ENCODE data around the gene NPC1. TPM values are rescaled to one million over a fixed set of nuclear protein-coding genes. Genes with fewer than 3 reads are reported as not detected.

The NPC1 gene
- total and polyA plus RNA-seq, 2 donors (not counting 3 experiments of a cell fraction or from before 2014, with no cell fraction given): 40.6 to 45.2 TPM

DNA sequence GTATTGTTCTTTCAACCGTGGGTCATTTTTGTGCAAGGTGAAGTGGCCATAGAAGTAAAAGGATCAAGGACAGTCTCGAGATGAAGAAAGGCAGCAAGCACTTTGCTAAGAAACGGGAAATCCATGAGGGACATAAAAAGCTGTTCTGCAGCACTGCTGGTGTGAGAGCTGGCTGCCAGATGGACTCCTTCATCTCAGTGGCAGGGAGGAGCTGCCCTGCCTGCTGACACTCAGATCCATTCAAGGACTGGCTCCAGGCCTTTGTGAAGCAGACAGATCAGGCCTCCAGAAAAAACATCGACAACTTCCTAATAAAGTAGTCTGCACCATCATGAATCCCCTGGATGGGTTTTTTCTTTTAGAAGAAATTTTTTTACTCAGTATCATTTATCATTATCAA is 53.5 kb downstream of the NPC1 start:
- DNase-seq (ENCODE audit: low read depth, low spot score): no peak
- Histone ChIP-seq H3K27me3 (ENCODE audit: control insufficient read depth in 2 of 2, insufficient read depth in 2 of 2, low read length in 2 of 2) (no peaks in the 10 kb centered on the region), H3K36me3 (ENCODE audit: control insufficient read depth in 2 of 2, extremely low read depth in 1 of 2, insufficient read depth in 2 of 2, low read length in 2 of 2) (peaks cover 39 to 43% of the 10 kb centered on the region in 2 experiments), H4K20me1 (replicated peaks; ENCODE audit: control insufficient read depth, extremely low read depth, insufficient read depth, low read length) (no peaks in the 10 kb centered on the region), H3K4me2 (ENCODE audit: insufficient read depth, low read length) (no peak overlapping the region), H3K9me1 (replicated peaks; ENCODE audit: control insufficient read depth, extremely low read depth, insufficient read depth, low read length) (no peaks in the 10 kb centered on the region), H3K4me1 (ENCODE audit: control insufficient read depth, extremely low read depth, insufficient read depth, low read length) (peaks cover 8% of the 10 kb centered on the region), H3K9me3 (replicated peaks; ENCODE audit: control insufficient read depth, insufficient read depth, low read length) (no peaks in the 10 kb centered on the region), H3K79me2 (ENCODE audit: control insufficient read depth, insufficient read depth, low read length) (no peaks in the 10 kb centered on the region), H2AFZ (ENCODE audit: low read depth, low read length) (no peak overlapping the region), H3K27ac (ENCODE audit: insufficient read depth, low read depth, low read length) (no peak overlapping the region), H3K4me3 (replicated peaks in 1 of 3; ENCODE audit: insufficient read depth in 1 of 3, low read depth in 1 of 3, low read length in 3 of 3) (no peak overlapping the region), H3K9ac (replicated peaks; ENCODE audit: extremely low read depth, insufficient read depth, low read length) (no peak overlapping the region)
- ChIA-PET POLR2A (no interaction called here), CTCF (interaction anchor here (1.0 kb wide), 1 partner anchor 8 kb away, joined by 3 read pairs; no protein-coding TSS in a partner anchor)
- no TSS peak for BruUV-seq (replicated peaks)
- dilution Hi-C loops (cut with MboI; ENCODE audit: extremely low pct_ligation_motif_present, low sequenced_read_pairs) (no loop called here), intact Hi-C loops (cut with micrococcal nuclease) (no loop called here)
- TF ChIP-seq FOS (IDR thresholded peaks at IDR 0.05; ENCODE audit: borderline replicate concordance, insufficient read depth, low read length) (no peak), JUN (IDR thresholded peaks at IDR 0.05; ENCODE audit: borderline replicate concordance, insufficient read depth, insufficient read length, low read depth) (no peak), GATA2 (IDR thresholded peaks at IDR 0.05; ENCODE audit: insufficient read depth, insufficient read length, low read depth, low read length) (no peak), POLR2AphosphoS5 (IDR thresholded peaks at IDR 0.05; ENCODE audit: insufficient read depth, low read depth, low read length) (no peak), POLR2A (IDR thresholded peaks at IDR 0.05; ENCODE audit: low read depth, low read length) (no peak), EZH2 (IDR thresholded peaks at IDR 0.05; ENCODE audit: borderline replicate concordance, low read depth, low read length, severe bottlenecking) (no peak), MYC (IDR thresholded peaks at IDR 0.05; ENCODE audit: low read depth, low read length) (no peak)
- TF ChIP-seq, protein P1, sequence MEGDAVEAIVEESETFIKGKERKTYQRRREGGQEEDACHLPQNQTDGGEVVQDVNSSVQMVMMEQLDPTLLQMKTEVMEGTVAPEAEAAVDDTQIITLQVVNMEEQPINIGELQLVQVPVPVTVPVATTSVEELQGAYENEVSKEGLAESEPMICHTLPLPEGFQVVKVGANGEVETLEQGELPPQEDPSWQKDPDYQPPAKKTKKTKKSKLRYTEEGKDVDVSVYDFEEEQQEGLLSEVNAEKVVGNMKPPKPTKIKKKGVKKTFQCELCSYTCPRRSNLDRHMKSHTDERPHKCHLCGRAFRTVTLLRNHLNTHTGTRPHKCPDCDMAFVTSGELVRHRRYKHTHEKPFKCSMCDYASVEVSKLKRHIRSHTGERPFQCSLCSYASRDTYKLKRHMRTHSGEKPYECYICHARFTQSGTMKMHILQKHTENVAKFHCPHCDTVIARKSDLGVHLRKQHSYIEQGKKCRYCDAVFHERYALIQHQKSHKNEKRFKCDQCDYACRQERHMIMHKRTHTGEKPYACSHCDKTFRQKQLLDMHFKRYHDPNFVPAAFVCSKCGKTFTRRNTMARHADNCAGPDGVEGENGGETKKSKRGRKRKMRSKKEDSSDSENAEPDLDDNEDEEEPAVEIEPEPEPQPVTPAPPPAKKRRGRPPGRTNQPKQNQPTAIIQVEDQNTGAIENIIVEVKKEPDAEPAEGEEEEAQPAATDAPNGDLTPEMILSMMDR (IDR thresholded peaks at IDR 0.05; ENCODE audit: extremely low read depth in 1 of 2, insufficient read depth in 1 of 2, low read depth in 1 of 2, low read length in 2 of 2): no peak
- TF ChIP-seq, protein P2, sequence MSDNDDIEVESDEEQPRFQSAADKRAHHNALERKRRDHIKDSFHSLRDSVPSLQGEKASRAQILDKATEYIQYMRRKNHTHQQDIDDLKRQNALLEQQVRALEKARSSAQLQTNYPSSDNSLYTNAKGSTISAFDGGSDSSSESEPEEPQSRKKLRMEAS (IDR thresholded peaks at IDR 0.05; ENCODE audit: insufficient read depth, insufficient read length): no peak
- no peak for FAIRE-seq

All from endothelial cell of umbilical vein (primary cell).